ENCODE measurements around the gene APH1B.

DNA sequence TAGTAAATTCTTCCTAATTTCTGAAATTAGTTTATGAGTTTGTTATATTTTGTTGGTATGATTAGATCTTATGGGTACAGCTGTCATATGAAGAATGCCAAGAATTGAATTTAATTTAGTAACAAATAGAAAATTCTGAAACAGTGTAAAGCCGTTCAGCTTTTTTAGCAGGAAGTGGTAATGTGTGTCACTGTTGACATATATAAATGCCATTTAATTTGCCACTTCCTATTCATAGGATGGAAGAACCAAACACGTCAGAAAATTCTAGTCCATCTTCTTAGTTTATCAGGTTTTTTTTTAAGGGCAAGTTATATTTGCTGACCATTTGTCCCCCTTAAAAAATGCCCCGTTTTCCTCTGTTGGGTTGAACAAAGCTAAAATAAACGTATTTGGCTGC, 45.0 kb upstream of the APH1B start:
- no peak for TF ChIP-seq ELF4 (IDR thresholded peaks at IDR 0.05)
- no peak for TF ChIP-seq FOXM1 (IDR thresholded peaks at IDR 0.05; ENCODE audit: borderline replicate concordance)

Data from HEK293T (cell line).